Activated CD4-positive, alpha-beta T cell treated with anti-CD3 and anti-CD28 coated beads for 36 hours (primary cell): Measurements from ENCODE around the gene SLX9. TPM values are rescaled to one million over a fixed set of nuclear protein-coding genes. Genes with fewer than 3 reads are reported as not detected.
A peak's percentile ranks its signal among the peaks of the same experiment; 100 is the strongest.

ENCODE experiments used
- ATAC-seq: fragments of 200-7000 bp; cut with Tn5 transposase; one replicate; pipeline ENCODE4 v1.10.0; 2021; ENCODE audit warnings: mild to moderate bottlenecking, moderate library complexity
- CTCF ChIA-PET: fragments of 350-600 bp; sonication (Branson Sonifier 250); formaldehyde crosslinking; loops from one replicate; lab custom pipeline; 2021; ENCODE audit warnings: antibody characterized with exemption; lab: Charles Lee
- POLR2A ChIA-PET: fragments of 350-600 bp; sonication (Branson Sonifier 250); formaldehyde crosslinking; loops from one replicate; lab custom pipeline; 2021; ENCODE audit warnings: antibody characterized with exemption, inconsistent platforms; lab: Charles Lee
- DNase-seq: peaks from one replicate; pipeline ENCODE4 v3.0.0-alpha.2; 2020
- H3K27ac Mint-ChIP-seq: one replicate; pipeline ENCODE4 v1.8.0; 2021; ENCODE audit warnings: mixed read lengths
- H3K27me3 Mint-ChIP-seq: one replicate; pipeline ENCODE4 v1.8.0; 2021; ENCODE audit warnings: mixed read lengths
- H3K36me3 Mint-ChIP-seq: one replicate; pipeline ENCODE4 v1.8.0; 2021; ENCODE audit warnings: low read depth, mixed read lengths
- H3K4me1 Mint-ChIP-seq: one replicate; pipeline ENCODE4 v1.8.0; 2021; ENCODE audit warnings: mixed read lengths
- H3K4me3 Mint-ChIP-seq: one replicate; pipeline ENCODE4 v1.8.0; 2021; ENCODE audit warnings: mild to moderate bottlenecking, moderate library complexity, mixed read lengths
- H3K9me3 Mint-ChIP-seq: one replicate; pipeline ENCODE4 v1.8.0; 2021; ENCODE audit warnings: low read depth, mixed read lengths
- intact Hi-C, 2 experiments: fragments of 100-400 bp; cut with DNase I in 1 of 2; cut with micrococcal nuclease in 1 of 2; formaldehyde crosslinking; loops; one replicate each; pipeline versions ENCODE4 v1.14.2 to v1.15.1; 2022 to 2024; cut with DNase I, micrococcal nuclease
- total RNA-seq, 2 experiments: library from RNA; stranded (reverse); gene quantifications; one replicate each; pipeline ENCODE4 v1.2.3, GENCODE V29; 2021

SLX9 gene
- total RNA-seq, 2 experiments from 2014 or later = 60.8 to 68.8 TPM

GRCh38 chr21:44917446-44918106 lies 22.3 kb upstream of the SLX9 start:
- ChIA-PET CTCF (interaction anchor here (0.6 to 2.2 kb wide), 8 partner anchors 11 to 124 kb away, joined by 3 to 9 read pairs (median 4); no protein-coding TSS in a partner anchor), POLR2A (no interaction called here)
- H3K4me3 Mint-ChIP-seq = peak overlapping the region; percentile 90
- no peaks in the 10 kb centered on the region for H3K27me3 Mint-ChIP-seq
- H3K27ac Mint-ChIP-seq = peak overlapping the region; percentile 63
- DNase-seq (no peak), ATAC-seq (no peak)
- intact Hi-C loops = no loop called here
- no peaks in the 10 kb centered on the region for H3K9me3 Mint-ChIP-seq
- H3K4me1 Mint-ChIP-seq = peaks cover 69% of the 10 kb centered on the region
- H3K36me3 Mint-ChIP-seq = peaks cover 40% of the 10 kb centered on the region

GRCh38 chr21:44918107-44918470 lies 21.7 kb upstream of the SLX9 start:
- CTCF ChIA-PET = interaction anchor here (0.6 to 2.2 kb wide), 5 partner anchors 11 to 46 kb away, joined by 3 to 9 read pairs (median 3); no protein-coding TSS in a partner anchor

GRCh38 chr21:44918581-44919033 lies 21.2 kb upstream of the SLX9 start:
- ChIA-PET CTCF (interaction anchor here (0.7 to 1.4 kb wide), 5 partner anchors 10 to 46 kb away, joined by 3 to 6 read pairs (median 3); no protein-coding TSS in a partner anchor), POLR2A (interaction anchor here (1.1 to 1.6 kb wide), 2 partner anchors 9 to 25 kb away, joined by 3 to 8 read pairs; no protein-coding TSS in a partner anchor)
- intact Hi-C loops = loop anchor here in 1 of 2 experiments (1.0 kb wide), 1 partner anchor 9 kb away; no protein-coding TSS in a partner anchor
- DNase-seq = no peak
- Mint-ChIP-seq H3K36me3 (peaks cover 40% of the 10 kb centered on the region), H3K9me3 (no peaks in the 10 kb centered on the region), H3K27ac (peak overlapping the region; percentile 90), H3K4me3 (peak overlapping the region; percentile 90), H3K4me1 (peaks cover 72% of the 10 kb centered on the region), H3K27me3 (no peaks in the 10 kb centered on the region)
- ATAC-seq = no peak

More at GRCh38 chr21:44918107-44918470, 21.7 kb upstream of the SLX9 start:
- peaks cover 40% of the 10 kb centered on the region for H3K36me3 Mint-ChIP-seq
- no peaks in the 10 kb centered on the region for H3K9me3 Mint-ChIP-seq
- POLR2A ChIA-PET = no interaction called here
- peak overlapping the region; percentile 90 for H3K4me3 Mint-ChIP-seq
- no peak for ATAC-seq
- DNase-seq = no peak
- H3K4me1 Mint-ChIP-seq = peaks cover 72% of the 10 kb centered on the region
- intact Hi-C loops = no loop called here
- H3K27ac Mint-ChIP-seq = peak overlapping the region; percentile 90
- no peaks in the 10 kb centered on the region for H3K27me3 Mint-ChIP-seq

- Mint-ChIP-seq H3K27ac (peak overlapping the region; percentile 96), H3K27me3 (no peaks in the 10 kb centered on the region), H3K4me3 (peak overlapping the region; percentile 90), H3K9me3 (no peaks in the 10 kb centered on the region), H3K36me3 (peaks cover 46% of the 10 kb centered on the region), H3K4me1 (peaks cover 74% of the 10 kb centered on the region)
- ChIA-PET POLR2A (interaction anchor here (0.9 to 1.6 kb wide), 3 partner anchors 8 to 25 kb away, joined by 3 to 8 read pairs (median 3); no protein-coding TSS in a partner anchor), CTCF (interaction anchor here (0.8 to 1.4 kb wide), 5 partner anchors 8 to 47 kb away, joined by 3 to 9 read pairs (median 4); no protein-coding TSS in a partner anchor)
- DNase-seq (no peak), ATAC-seq (no peak)
- intact Hi-C loops = loop anchor here in 1 of 2 experiments (1.0 kb wide), 1 partner anchor 8 kb away; no protein-coding TSS in a partner anchor
Measured at GRCh38 chr21:44919111-44919912, 20.5 kb upstream of the SLX9 start.

- peak overlapping the region; percentile 90 for H3K4me3 Mint-ChIP-seq
- peaks cover 46% of the 10 kb centered on the region for H3K36me3 Mint-ChIP-seq
- CTCF ChIA-PET = interaction anchor here (0.6 to 1.4 kb wide), 6 partner anchors 9 to 662 kb away, joined by 3 to 9 read pairs (median 3); no protein-coding TSS in a partner anchor
Measured at GRCh38 chr21:44919913-44920693, 19.7 kb upstream of the SLX9 start.

GRCh38 chr21:44920694-44921604 lies 18.9 kb upstream of the SLX9 start, which contains the start of gene ITGB2:
ITGB2 (minus strand) TSS chr21:44920899; CDS start chr21:44910782, 10,117 bp downstream.
- intact Hi-C loops = loop anchor here (1.0 to 10.0 kb wide), 5 partner anchors 10 to 906 kb away; partner anchors contain the start of genes PTTG1IP (in 1 of the 2), TRAPPC10 (in 1 of the 2) and UBE2G2 (in 1 of the 2)
- H3K27ac Mint-ChIP-seq = peak within 1 kb of the TSS; percentile 96
- no peaks in the 10 kb centered on the region for H3K9me3 Mint-ChIP-seq
- DNase-seq (peak; percentile 85), ATAC-seq (peak; percentile 73)
- no peaks in the 10 kb centered on the region for H3K27me3 Mint-ChIP-seq
- H3K4me3 Mint-ChIP-seq = peak within 1 kb of the TSS; percentile 90
- H3K36me3 Mint-ChIP-seq = peaks cover 41% of the 10 kb centered on the region
- H3K4me1 Mint-ChIP-seq = peaks cover 72% of the 10 kb centered on the region
- ChIA-PET CTCF (interaction anchor here (0.6 to 1.4 kb wide), 5 partner anchors 10 to 661 kb away, joined by 3 to 9 read pairs (median 3); no protein-coding TSS in a partner anchor), POLR2A (interaction anchor here (0.6 to 0.7 kb wide), 3 partner anchors 10 to 156 kb away, joined by 3 read pairs; partner anchors contain the start of gene SLX9)

More at GRCh38 chr21:44919913-44920693, 19.7 kb upstream of the SLX9 start:
- intact Hi-C loops = loop anchor here (1.0 to 10.0 kb wide), 6 partner anchors 7 to 905 kb away; partner anchors contain the start of genes PTTG1IP (in 1 of the 2), TRAPPC10 (in 1 of the 2) and UBE2G2 (in 1 of the 2)
- Mint-ChIP-seq H3K27me3 (no peaks in the 10 kb centered on the region), H3K27ac (peak overlapping the region; percentile 96), H3K4me1 (peaks cover 75% of the 10 kb centered on the region), H3K9me3 (no peaks in the 10 kb centered on the region)
- POLR2A ChIA-PET = interaction anchor here (0.6 to 1.6 kb wide), 6 partner anchors 8 to 157 kb away, joined by 3 to 8 read pairs (median 3); partner anchors contain the start of gene SLX9
- ATAC-seq = peak; percentile 22
- DNase-seq = peak; percentile 54

- H3K4me1 Mint-ChIP-seq = peaks cover 73% of the 10 kb centered on the region
- H3K4me3 Mint-ChIP-seq = peak overlapping the region; percentile 90
- ChIA-PET POLR2A (no interaction called here), CTCF (no interaction called here)
- peak overlapping the region; percentile 89 for H3K27ac Mint-ChIP-seq
- no peaks in the 10 kb centered on the region for H3K27me3 Mint-ChIP-seq
- H3K9me3 Mint-ChIP-seq = no peaks in the 10 kb centered on the region
- intact Hi-C loops = loop anchor here (2.0 to 10.0 kb wide), 4 partner anchors 47 to 907 kb away; partner anchors contain the start of genes PTTG1IP (in 1 of the 2), TRAPPC10 (in 1 of the 2) and UBE2G2 (in 1 of the 2)
- H3K36me3 Mint-ChIP-seq = peaks cover 44% of the 10 kb centered on the region
- no peak for DNase-seq
- ATAC-seq = no peak
Measured at GRCh38 chr21:44921928-44922327, 17.9 kb upstream of the SLX9 start.

DNA sequence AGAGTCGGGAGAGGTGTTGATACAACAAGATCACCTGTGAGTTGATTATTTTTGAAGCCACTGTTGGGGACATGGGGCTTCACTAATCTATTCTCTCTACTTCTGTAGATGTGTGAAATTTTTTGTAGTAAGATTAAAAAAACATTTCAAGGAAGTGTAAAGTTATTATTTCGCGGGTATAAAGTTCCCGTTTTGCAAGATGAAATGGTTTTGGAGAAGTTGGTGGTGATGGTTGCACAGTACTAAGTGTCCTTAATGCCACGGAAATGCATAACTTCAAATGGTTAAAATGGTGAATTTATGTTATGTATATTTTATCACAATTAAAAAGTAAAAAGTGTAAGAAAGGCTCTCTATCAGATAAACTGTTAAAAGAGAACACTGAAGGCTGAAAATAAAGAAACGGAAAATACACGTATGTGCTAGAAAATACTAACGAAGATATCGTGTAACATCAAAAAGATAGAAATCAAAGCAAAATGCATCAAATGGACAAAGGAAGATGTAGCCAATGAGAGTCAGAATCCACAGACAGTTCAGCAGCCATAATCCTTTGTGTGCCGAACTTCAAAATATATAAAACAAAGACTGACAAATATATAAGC lies 16.2 kb upstream of the SLX9 start:
- Mint-ChIP-seq H3K9me3 (no peaks in the 10 kb centered on the region), H3K36me3 (peaks cover 29% of the 10 kb centered on the region), H3K4me3 (peak overlapping the region; percentile 90), H3K4me1 (peaks cover 72% of the 10 kb centered on the region), H3K27me3 (no peaks in the 10 kb centered on the region), H3K27ac (peak overlapping the region; percentile 94)
- no peak for ATAC-seq
- intact Hi-C loops = loop anchor here (2.0 to 10.0 kb wide), 4 partner anchors 51 to 909 kb away; partner anchors contain the start of genes PTTG1IP (in 1 of the 2), TRAPPC10 (in 1 of the 2) and UBE2G2 (in 1 of the 2)
- no peak for DNase-seq
- ChIA-PET POLR2A (no interaction called here), CTCF (no interaction called here)
